Activated CD4-positive, alpha-beta memory T cell treated with anti-CD3 and anti-CD28 coated beads, Interleukin-2, amount 10 ng/mL, durations not matched to agents 7 days and 5 days (primary cell): ENCODE results near the gene VAMP1. TPM values are rescaled to one million over a fixed set of nuclear protein-coding genes. Genes with fewer than 3 reads are reported as not detected.
"Not testable (repeated sequence)": the region's sequence is repeated elsewhere in the genome, so short reads cannot be mapped to it uniquely, and the experiment has no call there.

ENCODE experiments used
- CTCF ChIA-PET: fragments of 350-600 bp; sonication (Branson Sonifier 250); formaldehyde crosslinking; loops from one replicate; lab custom pipeline; 2021; ENCODE audit warnings: antibody characterized with exemption, inconsistent platforms; lab: Charles Lee
- POLR2A ChIA-PET: fragments of 350-600 bp; sonication (Branson Sonifier 250); formaldehyde crosslinking; loops from one replicate; lab custom pipeline; 2021; ENCODE audit warnings: antibody characterized with exemption; lab: Charles Lee
- DNase-seq: peaks from one replicate; pipeline ENCODE4 v3.0.0-alpha.2; 2020
- H3K27ac Mint-ChIP-seq: one replicate; pipeline ENCODE4 v1.8.0; 2021; ENCODE audit warnings: mild to moderate bottlenecking, mixed read lengths
- H3K27me3 Mint-ChIP-seq: one replicate; pipeline ENCODE4 v1.8.0; 2021; ENCODE audit warnings: mixed read lengths
- H3K36me3 Mint-ChIP-seq: one replicate; pipeline ENCODE4 v1.8.0; 2021; ENCODE audit warnings: low read depth, mixed read lengths
- H3K4me1 Mint-ChIP-seq: one replicate; pipeline ENCODE4 v1.8.0; 2021; ENCODE audit warnings: mixed read lengths
- H3K4me3 Mint-ChIP-seq: one replicate; pipeline ENCODE4 v1.8.0; 2021; ENCODE audit warnings: mild to moderate bottlenecking, mixed read lengths
- H3K9me3 Mint-ChIP-seq: one replicate; pipeline ENCODE4 v1.8.0; 2021; ENCODE audit warnings: mixed read lengths
- total RNA-seq, 2 experiments: library from RNA; stranded (reverse); gene quantifications; one replicate each; pipeline ENCODE4 v1.2.3, GENCODE V29; 2021

The VAMP1 gene
- total RNA-seq, 2 experiments from 2014 or later, result 45.1 to 50.9 TPM

- no peak overlapping the region for H3K4me3 Mint-ChIP-seq
- POLR2A ChIA-PET, result interaction anchor here (1.7 to 6.7 kb wide), 5 partner anchors 15 to 42 kb away, joined by 5 to 81 read pairs (median 58); partner anchors contain the start of genes TAPBPL and VAMP1
Observed at GRCh38 chr12:6428326-6428725, 42.2 kb downstream of the VAMP1 start.

DNA sequence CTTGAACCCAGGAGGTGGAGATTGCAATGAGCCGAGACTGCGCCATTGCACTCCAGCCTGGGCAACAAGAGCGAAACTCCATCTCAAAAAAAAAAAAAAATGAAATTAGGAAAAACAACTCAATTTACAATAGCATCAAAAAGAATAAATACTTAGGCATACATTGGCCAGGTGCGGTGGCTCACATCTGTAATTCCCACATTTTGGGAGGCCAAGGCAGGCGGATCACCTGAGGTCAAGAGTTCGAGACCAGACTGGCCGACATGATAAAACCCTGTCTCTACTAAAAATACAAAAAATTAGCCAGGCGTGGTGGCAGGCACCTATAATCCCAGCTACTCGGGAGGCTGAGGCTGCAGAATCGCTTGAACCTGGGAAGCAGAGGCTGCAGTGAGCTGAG lies 42.7 kb downstream of the VAMP1 start:
- ChIA-PET CTCF (interaction anchor here (0.7 to 7.4 kb wide), 4 partner anchors 11 to 110 kb away, joined by 3 to 95 read pairs (median 5); no protein-coding TSS in a partner anchor), POLR2A (interaction anchor here (0.7 to 6.7 kb wide), 8 partner anchors 15 to 1822 kb away, joined by 3 to 81 read pairs (median 16); partner anchors contain the start of genes GAPDH, TAPBPL and VAMP1)
- not testable (repeated sequence) for H3K27me3 Mint-ChIP-seq, DNase-seq, H3K4me3 Mint-ChIP-seq, H3K9me3 Mint-ChIP-seq, H3K36me3 Mint-ChIP-seq
- H3K4me1 Mint-ChIP-seq, result peaks cover 67% of the 10 kb centered on the region
- H3K27ac Mint-ChIP-seq, result peak overlapping the region; percentile 95

More at GRCh38 chr12:6428326-6428725, 42.2 kb downstream of the VAMP1 start:
- CTCF ChIA-PET, result interaction anchor here (0.7 to 7.4 kb wide), 5 partner anchors 10 to 109 kb away, joined by 3 to 95 read pairs (median 4); no protein-coding TSS in a partner anchor
- Mint-ChIP-seq H3K9me3 (no peaks in the 10 kb centered on the region), H3K36me3 (no peaks in the 10 kb centered on the region), H3K27me3 (no peaks in the 10 kb centered on the region), H3K4me1 (peaks cover 69% of the 10 kb centered on the region), H3K27ac (peak overlapping the region; percentile 33)
- no peak for DNase-seq

DNA sequence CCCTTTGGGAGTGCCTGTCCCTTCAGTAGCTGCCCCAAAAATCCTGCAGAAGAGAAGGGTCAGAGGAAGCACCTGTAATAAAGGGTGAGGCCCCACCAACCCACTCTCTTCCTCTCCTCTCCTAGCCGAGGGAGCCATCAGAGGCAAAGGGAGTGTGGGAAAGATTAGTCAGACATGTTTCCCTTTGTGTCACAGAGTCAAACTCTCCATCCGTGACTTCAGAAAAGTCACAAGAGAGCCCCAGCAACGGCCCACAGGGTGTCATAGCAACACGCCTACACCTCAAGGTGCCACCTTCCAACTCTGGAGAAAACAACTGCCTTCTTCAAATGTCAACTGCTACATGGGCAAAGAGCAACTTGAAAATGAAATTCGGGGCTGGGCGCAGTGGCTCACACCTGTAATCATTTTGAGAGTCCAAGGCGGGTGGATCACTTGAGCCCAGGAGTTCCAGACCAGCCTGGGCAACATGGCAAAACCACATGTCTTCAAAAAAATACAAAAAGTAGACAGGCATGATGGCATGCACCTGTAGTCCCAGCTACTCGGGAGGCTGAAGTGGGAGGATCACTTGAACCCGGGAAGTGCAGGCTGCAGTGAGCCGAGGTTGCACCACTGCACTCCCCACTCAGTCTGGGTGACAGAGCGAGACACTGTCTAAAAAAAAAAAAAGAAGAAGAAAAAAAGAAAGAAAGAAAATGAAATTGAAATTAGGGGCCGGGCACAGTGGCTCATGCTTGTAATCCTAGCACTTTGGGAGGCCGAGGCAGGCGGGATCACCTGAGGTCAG lies 43.4 kb downstream of the VAMP1 start:
- no peaks in the 10 kb centered on the region for H3K36me3 Mint-ChIP-seq
- peak overlapping the region; percentile 54 for H3K4me3 Mint-ChIP-seq
- H3K9me3 Mint-ChIP-seq, result no peaks in the 10 kb centered on the region
- POLR2A ChIA-PET, result interaction anchor here (0.7 to 6.7 kb wide), 11 partner anchors 16 to 1821 kb away, joined by 3 to 81 read pairs (median 4); partner anchors contain the start of genes GAPDH, TAPBPL and VAMP1
- H3K27ac Mint-ChIP-seq, result peak overlapping the region; percentile 95
- CTCF ChIA-PET, result interaction anchor here (1.2 to 7.4 kb wide), 4 partner anchors 19 to 110 kb away, joined by 3 to 95 read pairs (median 4); no protein-coding TSS in a partner anchor
- DNase-seq, result peak; percentile 84
- no peaks in the 10 kb centered on the region for H3K27me3 Mint-ChIP-seq
- peaks cover 65% of the 10 kb centered on the region for H3K4me1 Mint-ChIP-seq

GRCh38 chr12:6425590-6426531 lies 44.6 kb downstream of the VAMP1 start:
- H3K9me3 Mint-ChIP-seq, result no peaks in the 10 kb centered on the region
- no peaks in the 10 kb centered on the region for H3K27me3 Mint-ChIP-seq
- CTCF ChIA-PET, result interaction anchor here (0.5 to 7.4 kb wide), 15 partner anchors 17 to 143 kb away, joined by 3 to 95 read pairs (median 4); partner anchors contain the start of gene VAMP1
- DNase-seq, result no peak
- H3K36me3 Mint-ChIP-seq, result no peaks in the 10 kb centered on the region
- no peak overlapping the region for H3K4me3 Mint-ChIP-seq
- POLR2A ChIA-PET, result interaction anchor here (0.7 to 6.7 kb wide), 14 partner anchors 9 to 114 kb away, joined by 3 to 81 read pairs (median 3); partner anchors contain the start of genes CD27, GAPDH, MRPL51 and TAPBPL
- H3K4me1 Mint-ChIP-seq, result peaks cover 58% of the 10 kb centered on the region
- H3K27ac Mint-ChIP-seq, result peak overlapping the region; percentile 95

DNA sequence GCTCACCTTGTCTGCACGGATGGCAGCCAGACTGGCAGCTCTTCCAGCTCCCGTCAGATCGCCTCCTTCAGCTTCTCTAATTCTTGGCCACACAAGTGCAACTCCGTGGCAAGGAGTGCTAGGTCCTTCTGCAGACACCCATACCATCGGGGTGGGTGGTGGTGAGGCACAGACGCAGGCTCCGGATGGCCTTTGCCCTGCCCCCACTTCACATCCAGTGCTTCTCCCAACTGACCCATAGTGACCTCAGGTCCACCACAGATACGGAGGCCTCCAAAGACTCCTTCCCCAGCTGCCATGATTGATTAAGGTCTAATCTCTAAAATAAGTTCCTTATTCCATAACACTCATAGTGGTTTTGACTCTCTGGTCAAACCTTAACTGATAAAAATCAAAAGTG lies 45.6 kb downstream of the VAMP1 start:
- Mint-ChIP-seq H3K36me3 (no peaks in the 10 kb centered on the region), H3K9me3 (no peaks in the 10 kb centered on the region), H3K4me3 (no peak overlapping the region), H3K27me3 (no peaks in the 10 kb centered on the region), H3K27ac (peak overlapping the region; percentile 14), H3K4me1 (peaks cover 48% of the 10 kb centered on the region)
- ChIA-PET CTCF (interaction anchor here (0.8 to 7.4 kb wide), 15 partner anchors 10 to 144 kb away, joined by 3 to 95 read pairs (median 4); partner anchors contain the start of gene GAPDH), POLR2A (interaction anchor here (1.2 to 6.7 kb wide), 8 partner anchors 22 to 110 kb away, joined by 3 to 81 read pairs (median 33); partner anchors contain the start of genes GAPDH, MRPL51, TAPBPL and VAMP1)
- no peak for DNase-seq

DNA sequence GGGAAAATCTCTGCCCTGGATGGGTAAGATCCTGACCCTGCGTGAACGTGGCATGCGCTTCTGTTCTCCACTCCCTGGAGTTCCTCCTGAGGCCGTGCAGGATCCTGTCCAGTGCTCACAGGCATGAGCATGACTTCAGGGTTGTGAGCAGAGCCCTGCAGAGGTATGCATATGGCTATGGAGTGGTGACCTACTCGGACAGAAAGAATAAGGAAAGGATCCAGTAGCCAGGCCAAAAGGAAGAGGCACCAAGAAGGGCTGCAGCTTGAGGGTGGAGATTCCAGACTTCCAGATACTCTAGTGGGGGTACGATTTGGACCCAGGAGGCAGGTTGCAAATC lies 46.5 kb downstream of the VAMP1 start:
- ChIA-PET CTCF (interaction anchor here (0.7 to 7.4 kb wide), 22 partner anchors 10 to 145 kb away, joined by 3 to 95 read pairs (median 4); partner anchors contain the start of genes GAPDH, MRPL51, TAPBPL and VAMP1), POLR2A (interaction anchor here (0.9 to 6.7 kb wide), 15 partner anchors 19 to 130 kb away, joined by 3 to 81 read pairs (median 4); partner anchors contain the start of genes CD27, GAPDH, MRPL51 and TAPBPL)
- H3K27me3 Mint-ChIP-seq, result no peaks in the 10 kb centered on the region
- no peak for DNase-seq
- H3K27ac Mint-ChIP-seq, result peak overlapping the region; percentile 54
- H3K4me1 Mint-ChIP-seq, result peaks cover 45% of the 10 kb centered on the region
- no peak overlapping the region for H3K4me3 Mint-ChIP-seq
- no peaks in the 10 kb centered on the region for H3K9me3 Mint-ChIP-seq
- H3K36me3 Mint-ChIP-seq, result no peaks in the 10 kb centered on the region

GRCh38 chr12:6423267-6424007 lies 47.0 kb downstream of the VAMP1 start:
- H3K4me1 Mint-ChIP-seq, result peaks cover 45% of the 10 kb centered on the region
- CTCF ChIA-PET, result interaction anchor here (0.6 to 7.4 kb wide), 21 partner anchors 10 to 129 kb away, joined by 3 to 95 read pairs (median 5); partner anchors contain the start of genes GAPDH, MRPL51, TAPBPL and VAMP1
- DNase-seq, result peak; percentile 85
- no peaks in the 10 kb centered on the region for H3K36me3 Mint-ChIP-seq
- no peak overlapping the region for H3K4me3 Mint-ChIP-seq
- POLR2A ChIA-PET, result interaction anchor here (0.9 to 6.7 kb wide), 16 partner anchors 19 to 131 kb away, joined by 3 to 81 read pairs (median 6); partner anchors contain the start of genes CD27, GAPDH, MRPL51 and TAPBPL
- H3K9me3 Mint-ChIP-seq, result no peaks in the 10 kb centered on the region
- H3K27me3 Mint-ChIP-seq, result no peaks in the 10 kb centered on the region
- peak overlapping the region; percentile 54 for H3K27ac Mint-ChIP-seq

DNA sequence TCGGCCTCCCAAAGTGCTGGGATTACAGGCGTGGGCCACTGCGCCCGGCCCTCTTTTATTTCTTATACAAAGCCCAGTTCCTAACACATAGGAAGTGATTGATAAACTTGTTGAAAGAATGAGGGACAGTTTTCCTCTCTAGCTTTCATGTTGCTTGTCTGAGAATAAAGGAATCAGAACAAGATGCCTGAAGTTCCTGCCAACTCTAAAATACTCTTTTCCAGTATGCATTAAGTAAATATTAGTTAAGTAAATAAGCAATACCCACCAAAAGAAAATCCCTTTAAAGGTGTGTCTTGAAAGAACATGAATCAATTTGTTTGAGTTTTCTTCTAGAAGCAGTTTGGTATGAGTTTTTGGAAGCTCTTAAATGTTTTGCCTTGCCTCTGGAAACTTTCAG lies 50.1 kb downstream of the VAMP1 start:
- ChIA-PET CTCF (no interaction called here), POLR2A (no interaction called here)
- H3K36me3 Mint-ChIP-seq, result no peaks in the 10 kb centered on the region

GRCh38 chr12:6418796-6419195 lies 51.7 kb downstream of the VAMP1 start:
- ChIA-PET POLR2A (no interaction called here), CTCF (interaction anchor here (2.5 kb wide), 1 partner anchor 47 kb away, joined by 6 read pairs; no protein-coding TSS in a partner anchor)
- peaks cover 25% of the 10 kb centered on the region for H3K4me1 Mint-ChIP-seq
- DNase-seq, result no peak
- H3K9me3 Mint-ChIP-seq, result no peaks in the 10 kb centered on the region
- no peak overlapping the region for H3K27ac Mint-ChIP-seq
- peaks cover 5% of the 10 kb centered on the region for H3K27me3 Mint-ChIP-seq
- H3K4me3 Mint-ChIP-seq, result no peak overlapping the region
- H3K36me3 Mint-ChIP-seq, result no peaks in the 10 kb centered on the region

More for the DNA sequence above, 50.1 kb downstream of the VAMP1 start:
- H3K9me3 Mint-ChIP-seq, result no peaks in the 10 kb centered on the region
- H3K27me3 Mint-ChIP-seq, result no peaks in the 10 kb centered on the region
- H3K4me3 Mint-ChIP-seq, result no peak overlapping the region
- H3K27ac Mint-ChIP-seq, result no peak overlapping the region
- H3K4me1 Mint-ChIP-seq, result peaks cover 25% of the 10 kb centered on the region
- no peak for DNase-seq

GRCh38 chr12:6416596-6416995 lies 53.9 kb downstream of the VAMP1 start:
- peaks cover 18% of the 10 kb centered on the region for H3K4me1 Mint-ChIP-seq
- H3K4me3 Mint-ChIP-seq, result no peak overlapping the region
- no peaks in the 10 kb centered on the region for H3K9me3 Mint-ChIP-seq
- H3K27me3 Mint-ChIP-seq, result peaks cover 7% of the 10 kb centered on the region
- POLR2A ChIA-PET, result interaction anchor here (1.6 kb wide), 1 partner anchor 53 kb away, joined by 5 read pairs; the partner anchor contains the start of gene VAMP1
- no peaks in the 10 kb centered on the region for H3K36me3 Mint-ChIP-seq
- CTCF ChIA-PET, result interaction anchor here (0.6 kb wide), 1 partner anchor 426 kb away, joined by 5 read pairs; no protein-coding TSS in a partner anchor
- no peak for DNase-seq
- H3K27ac Mint-ChIP-seq, result no peak overlapping the region
